DOHH2 (cell line): ENCODE results near the gene SARNP.

Source experiments
- EZH2phosphoT487 ChIP-seq: fragments of 200-600 bp; sonication (generic); IDR thresholded peaks from 2 replicates; pipeline ENCODE4 v1.6.1; 2017; ENCODE audit warnings: borderline replicate concordance, mild to moderate bottlenecking, antibody characterized with exemption, low read length, moderate library complexity, mixed read lengths
- TF ChIP-seq, protein P1 (sequence below): fragments of 200-600 bp; sonication (generic); IDR thresholded peaks from one replicate; pipeline ENCODE4 v1.5.1; 2014; ENCODE audit warnings: antibody characterized with exemption, mild to moderate bottlenecking, low read depth, low read length; ENCODE audit not compliant: poor library complexity, severe bottlenecking

- TF ChIP-seq, protein P1, sequence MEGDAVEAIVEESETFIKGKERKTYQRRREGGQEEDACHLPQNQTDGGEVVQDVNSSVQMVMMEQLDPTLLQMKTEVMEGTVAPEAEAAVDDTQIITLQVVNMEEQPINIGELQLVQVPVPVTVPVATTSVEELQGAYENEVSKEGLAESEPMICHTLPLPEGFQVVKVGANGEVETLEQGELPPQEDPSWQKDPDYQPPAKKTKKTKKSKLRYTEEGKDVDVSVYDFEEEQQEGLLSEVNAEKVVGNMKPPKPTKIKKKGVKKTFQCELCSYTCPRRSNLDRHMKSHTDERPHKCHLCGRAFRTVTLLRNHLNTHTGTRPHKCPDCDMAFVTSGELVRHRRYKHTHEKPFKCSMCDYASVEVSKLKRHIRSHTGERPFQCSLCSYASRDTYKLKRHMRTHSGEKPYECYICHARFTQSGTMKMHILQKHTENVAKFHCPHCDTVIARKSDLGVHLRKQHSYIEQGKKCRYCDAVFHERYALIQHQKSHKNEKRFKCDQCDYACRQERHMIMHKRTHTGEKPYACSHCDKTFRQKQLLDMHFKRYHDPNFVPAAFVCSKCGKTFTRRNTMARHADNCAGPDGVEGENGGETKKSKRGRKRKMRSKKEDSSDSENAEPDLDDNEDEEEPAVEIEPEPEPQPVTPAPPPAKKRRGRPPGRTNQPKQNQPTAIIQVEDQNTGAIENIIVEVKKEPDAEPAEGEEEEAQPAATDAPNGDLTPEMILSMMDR = no peak
- TF ChIP-seq EZH2phosphoT487 = no peak
Observed at GRCh38 chr12:55777856-55778255, 39.7 kb downstream of the SARNP start.
